Thoracic aorta endothelial cell (primary cell): Measurements from ENCODE around the gene BMI1. TPM values are rescaled to one million over a fixed set of nuclear protein-coding genes. Genes with fewer than 3 reads are reported as not detected.

Experiments used
- small RNA-seq: library from RNA; depleted of rRNA; stranded (forward); fragments of <200 nt; gene quantifications from one replicate; pipeline ENCODE3, GENCODE V24; 2012
- total RNA-seq: library from RNA; depleted of rRNA; stranded (reverse); fragments of >200 nt; gene quantifications from 2 replicates; pipeline ENCODE4 v1.2.3, GENCODE V29; 2012

BMI1 gene
- total RNA-seq, result 52.6 and 61.7 TPM in 2 replicates

DNA sequence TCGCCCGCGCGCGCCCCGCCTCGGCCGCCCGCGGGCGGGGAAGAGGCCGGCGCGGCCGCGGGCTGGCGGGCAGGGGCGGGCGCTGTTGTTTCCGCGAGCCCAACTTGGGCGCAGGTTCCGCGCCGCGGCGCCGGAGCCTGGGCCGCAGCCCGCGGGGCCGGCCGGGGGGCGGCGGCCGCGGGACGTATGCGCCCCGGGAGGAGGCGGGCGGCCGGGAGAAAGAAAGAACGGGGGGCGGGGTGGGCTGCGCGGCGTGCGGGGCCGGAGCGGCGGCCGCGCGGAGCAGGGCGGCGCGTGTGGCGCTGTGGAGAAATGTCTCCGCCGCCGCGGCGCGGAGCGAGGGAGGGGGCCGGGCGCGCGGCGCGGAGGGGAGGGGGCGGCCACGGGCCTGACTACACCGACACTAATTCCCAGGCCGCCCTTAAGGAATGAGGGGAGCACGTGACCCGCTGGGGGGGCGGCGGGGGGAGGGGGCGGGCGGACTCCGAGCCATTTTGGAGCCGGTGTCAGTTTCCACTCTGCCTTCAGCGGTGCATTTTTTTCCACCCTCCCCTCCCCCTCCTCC, at the start of gene BMI1:
TSS of gene BMI1 (plus strand) at position 509 of the 565 bp plus-strand sequence. CDS start 5,351 bp downstream, outside the sequence.

DNA sequence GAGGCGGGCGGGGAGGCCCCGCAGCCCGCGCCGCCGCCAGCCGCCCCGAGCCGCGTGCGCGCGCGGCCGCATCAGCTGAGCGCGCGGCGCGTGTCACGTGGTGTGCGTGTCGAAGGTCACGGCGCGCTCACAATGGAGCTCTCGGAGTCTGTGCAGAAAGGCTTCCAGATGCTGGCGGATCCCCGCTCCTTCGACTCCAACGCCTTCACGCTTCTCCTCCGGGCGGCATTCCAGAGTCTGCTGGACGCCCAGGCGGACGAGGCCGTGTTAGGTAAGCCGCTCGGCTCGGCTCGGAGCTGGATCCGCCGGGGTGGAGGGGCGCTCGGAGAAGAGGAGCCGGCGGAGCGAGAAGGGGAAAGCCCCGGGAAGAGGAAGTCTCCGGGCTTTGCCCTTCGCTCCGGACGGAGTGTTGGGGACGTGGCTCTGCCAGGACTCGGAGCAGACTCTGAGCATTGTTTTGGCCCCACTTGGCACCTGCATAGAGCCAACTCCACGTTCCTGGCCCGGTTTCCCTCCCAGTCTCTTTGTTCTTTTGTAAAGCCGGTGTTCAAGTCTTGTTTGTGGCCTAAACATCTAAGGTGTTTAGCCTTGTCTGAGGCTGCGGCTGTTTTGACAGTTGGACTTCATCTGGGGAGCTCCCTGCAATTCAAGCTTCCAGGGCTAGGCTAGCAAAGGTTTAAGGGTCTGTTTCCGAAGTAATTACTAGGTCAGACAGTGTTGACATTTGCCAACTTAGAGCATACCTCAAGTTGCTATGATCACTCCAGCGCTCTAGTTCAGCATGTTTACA, 4.4 kb upstream of the BMI1 start, which contains the start of gene COMMD3:
TSS of gene COMMD3 (plus strand) at position 103 of the 790 bp plus-strand sequence. CDS start at position 133, 30 bp downstream.

DNA sequence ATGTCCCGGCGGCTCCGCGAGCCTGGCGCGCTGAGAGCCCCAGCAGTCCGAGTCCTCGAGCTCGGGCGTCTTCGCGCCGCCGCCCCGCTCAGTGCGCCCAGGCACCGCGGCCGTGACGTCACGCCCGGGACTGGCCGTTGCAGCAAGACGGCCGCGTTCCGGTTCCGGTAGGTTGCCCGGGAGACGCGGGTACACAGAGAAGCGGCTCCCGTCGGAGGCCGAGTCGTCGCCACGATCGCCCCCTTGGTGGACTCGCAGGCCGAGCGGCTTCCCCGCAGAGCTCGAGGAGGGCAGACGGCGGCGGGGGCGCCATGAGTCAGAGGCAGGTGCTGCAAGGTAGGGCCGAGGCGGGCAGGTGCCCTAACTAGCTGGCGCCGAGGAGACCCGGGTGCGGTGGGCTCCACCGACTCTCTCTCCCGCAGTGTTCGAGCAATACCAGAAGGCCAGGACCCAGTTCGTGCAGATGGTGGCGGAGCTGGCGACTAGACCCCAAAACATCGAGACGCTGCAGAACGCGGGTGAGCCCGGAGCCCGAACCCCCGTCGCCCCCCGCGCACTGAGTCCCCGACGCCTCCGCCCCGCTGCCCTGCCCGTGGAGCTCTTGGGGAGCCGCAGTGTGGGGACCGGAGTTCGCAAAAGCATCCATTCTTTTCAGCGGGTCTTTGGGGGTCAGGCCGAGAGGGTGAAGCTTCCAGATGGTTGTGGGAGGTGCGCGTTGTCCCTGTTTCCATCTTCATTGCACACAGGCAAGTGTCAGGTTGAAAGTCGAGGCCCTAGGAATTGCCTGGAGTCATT, 24.6 kb downstream of the BMI1 start, which contains the start of gene SPAG6:
TSS of gene SPAG6 (plus strand) at position 196 of the 795 bp plus-strand sequence. CDS start at position 312, 116 bp downstream.

Small RNA genes lying within 50 kb of the gene (small RNA-seq; reads per million reads assigned to genes)
- not detected for gene AL158211.3

Other genes with a start within 250 kb of the BMI1 start
- gene EBLN1, start 103.1 kb upstream of the BMI1 start, total RNA-seq, result not detected in 2 replicates
- 40.9 and 41.5 TPM in 2 replicates for gene COMMD3, start 4.7 kb upstream of the BMI1 start, total RNA-seq
- gene SPAG6, start 24.4 kb downstream of the BMI1 start, total RNA-seq, result not detected in 2 replicates